ENCODE measurements around the gene REPIN1.

REPIN1 gene

GRCh38 chr7:150334108-150334507, 34.5 kb upstream of the REPIN1 start:
- H3K36me3 ChIP-seq (ENCODE audit: control insufficient read depth in 2 of 2, insufficient read depth in 1 of 2, low read length in 2 of 2) = peaks cover 0 to 81% of the 10 kb centered on the region in 2 experiments; a peak in 1 of 3 replicates
- CTCF ChIA-PET = no interaction called here
- TF ChIP-seq ZBTB21 (tag by site-specific recombination; IDR thresholded peaks at IDR 0.05) = no peak
- TF ChIP-seq ZBTB1 (tag by site-specific recombination; IDR thresholded peaks at IDR 0.05) = no peak
- TF ChIP-seq ZNF175 (tag by site-specific recombination; IDR thresholded peaks at IDR 0.05) = no peak
- TF ChIP-seq ZNF707 (tag by site-specific recombination; IDR thresholded peaks at IDR 0.05) = no peak
- no peak for TF ChIP-seq YY2 (tag by site-specific recombination; IDR thresholded peaks at IDR 0.05)
- no peak for TF ChIP-seq ZNF114 (tag by site-specific recombination; IDR thresholded peaks at IDR 0.05)
- no peak for TF ChIP-seq SP2 (tag by site-specific recombination; IDR thresholded peaks at IDR 0.05)
- TF ChIP-seq, protein P1, sequence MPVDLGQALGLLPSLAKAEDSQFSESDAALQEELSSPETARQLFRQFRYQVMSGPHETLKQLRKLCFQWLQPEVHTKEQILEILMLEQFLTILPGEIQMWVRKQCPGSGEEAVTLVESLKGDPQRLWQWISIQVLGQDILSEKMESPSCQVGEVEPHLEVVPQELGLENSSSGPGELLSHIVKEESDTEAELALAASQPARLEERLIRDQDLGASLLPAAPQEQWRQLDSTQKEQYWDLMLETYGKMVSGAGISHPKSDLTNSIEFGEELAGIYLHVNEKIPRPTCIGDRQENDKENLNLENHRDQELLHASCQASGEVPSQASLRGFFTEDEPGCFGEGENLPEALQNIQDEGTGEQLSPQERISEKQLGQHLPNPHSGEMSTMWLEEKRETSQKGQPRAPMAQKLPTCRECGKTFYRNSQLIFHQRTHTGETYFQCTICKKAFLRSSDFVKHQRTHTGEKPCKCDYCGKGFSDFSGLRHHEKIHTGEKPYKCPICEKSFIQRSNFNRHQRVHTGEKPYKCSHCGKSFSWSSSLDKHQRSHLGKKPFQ (tag by site-specific recombination; IDR thresholded peaks at IDR 0.05) = no peak
- no peak for TF ChIP-seq SCRT1 (tag by site-specific recombination; IDR thresholded peaks at IDR 0.05; ENCODE audit: borderline replicate concordance)
- no peak for TF ChIP-seq ZNF311 (tag by site-specific recombination; IDR thresholded peaks at IDR 0.05; ENCODE audit: borderline replicate concordance)
- TF ChIP-seq ZNF585B (tag by site-specific recombination; IDR thresholded peaks at IDR 0.05) = no peak
- no peak for TF ChIP-seq ZNF624 (tag by site-specific recombination; IDR thresholded peaks at IDR 0.05)
- no peak for TF ChIP-seq MYNN (tag by site-specific recombination; IDR thresholded peaks at IDR 0.05; ENCODE audit: borderline replicate concordance)
- TF ChIP-seq ZNF654 (tag by site-specific recombination; IDR thresholded peaks at IDR 0.05; ENCODE audit: low read depth) = no peak
- TF ChIP-seq, protein P2, sequence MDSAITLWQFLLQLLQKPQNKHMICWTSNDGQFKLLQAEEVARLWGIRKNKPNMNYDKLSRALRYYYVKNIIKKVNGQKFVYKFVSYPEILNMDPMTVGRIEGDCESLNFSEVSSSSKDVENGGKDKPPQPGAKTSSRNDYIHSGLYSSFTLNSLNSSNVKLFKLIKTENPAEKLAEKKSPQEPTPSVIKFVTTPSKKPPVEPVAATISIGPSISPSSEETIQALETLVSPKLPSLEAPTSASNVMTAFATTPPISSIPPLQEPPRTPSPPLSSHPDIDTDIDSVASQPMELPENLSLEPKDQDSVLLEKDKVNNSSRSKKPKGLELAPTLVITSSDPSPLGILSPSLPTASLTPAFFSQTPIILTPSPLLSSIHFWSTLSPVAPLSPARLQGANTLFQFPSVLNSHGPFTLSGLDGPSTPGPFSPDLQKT (IDR thresholded peaks at IDR 0.05; ENCODE audit: borderline replicate concordance, low read depth, low read length) = no peak
- no peak overlapping the region for H3K4me3 ChIP-seq (ENCODE audit: low read depth, low read length)
- POLR2A ChIA-PET = interaction anchor here (1.4 kb wide), 1 partner anchor 34 kb away, joined by 3 read pairs; the partner anchor contains the start of gene REPIN1
- no peaks in the 10 kb centered on the region for H3K4me1 ChIP-seq (ENCODE audit: control insufficient read depth, insufficient read depth, low read length)
- H3K27ac ChIP-seq (ENCODE audit: extremely low read depth, low read depth, low read length) = no peak overlapping the region
- H3K9me3 ChIP-seq (ENCODE audit: control insufficient read depth, insufficient read depth, low read depth, low read length) = no peaks in the 10 kb centered on the region

DNA sequence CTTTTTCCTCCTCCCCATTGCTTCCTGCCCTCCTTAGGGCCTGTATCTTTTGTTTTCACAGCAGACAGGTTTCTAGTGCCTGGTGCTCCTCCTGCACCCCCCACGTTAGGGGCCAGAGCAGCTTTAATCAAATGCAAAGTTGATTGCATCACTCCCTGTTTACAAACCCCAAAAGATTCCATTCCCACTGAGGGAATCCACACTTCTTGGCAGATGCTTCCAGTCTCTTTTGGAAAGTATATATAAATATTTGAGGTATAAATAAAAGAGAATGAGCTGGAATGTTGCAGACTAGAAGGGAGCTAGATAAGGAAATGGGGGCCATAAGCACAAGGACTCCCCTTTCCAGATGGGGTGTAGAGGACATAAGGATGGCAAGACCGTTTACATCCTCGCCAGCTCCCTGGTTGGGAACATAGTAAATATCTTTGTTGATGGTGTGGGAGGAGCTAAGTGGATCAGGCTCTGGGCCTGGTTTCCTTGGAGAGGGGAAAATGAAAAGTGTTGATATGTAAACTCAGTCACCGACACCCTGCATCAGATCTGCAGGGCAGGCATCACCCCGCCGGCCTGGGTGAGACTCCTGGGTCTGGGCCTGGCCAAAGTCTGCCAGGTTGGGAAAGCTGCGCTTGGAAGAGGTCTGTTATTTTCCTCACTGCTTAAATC, 33.4 kb upstream of the REPIN1 start:
- H3K9me3 ChIP-seq (ENCODE audit: control insufficient read depth, insufficient read depth, low read depth, low read length) = no peaks in the 10 kb centered on the region
- ChIA-PET POLR2A (interaction anchor here (1.1 to 1.4 kb wide), 2 partner anchors 9 to 33 kb away, joined by 3 read pairs; partner anchors contain the start of gene REPIN1), CTCF (interaction anchor here (0.7 kb wide), 1 partner anchor 21 kb away, joined by 4 read pairs; no protein-coding TSS in a partner anchor)
- H3K4me3 ChIP-seq (ENCODE audit: low read depth, low read length) = no peak overlapping the region
- no peaks in the 10 kb centered on the region for H3K4me1 ChIP-seq (ENCODE audit: control insufficient read depth, insufficient read depth, low read length)
- no peak overlapping the region for H3K27ac ChIP-seq (ENCODE audit: extremely low read depth, low read depth, low read length)
- TF ChIP-seq ZBTB48 (tag by site-specific recombination; IDR thresholded peaks at IDR 0.05) = peak; percentile 44; the same call in 1 of the 2 replicates
- TF ChIP-seq ZNF239 (tag by site-specific recombination; IDR thresholded peaks at IDR 0.05) = no peak
- TF ChIP-seq ZNF639 (tag by site-specific recombination; IDR thresholded peaks at IDR 0.05) = no peak
- TF ChIP-seq ZNF501 (tag by site-specific recombination; IDR thresholded peaks at IDR 0.05) = no peak
- peaks cover 0 to 70% of the 10 kb centered on the region in 2 experiments; a peak in 1 of 3 replicates for H3K36me3 ChIP-seq (ENCODE audit: control insufficient read depth in 2 of 2, insufficient read depth in 1 of 2, low read length in 2 of 2)
